B cell (primary cell): ENCODE measurements around the gene VWA5A. TPM values are rescaled to one million over a fixed set of nuclear protein-coding genes. Genes with fewer than 3 reads are reported as not detected.

ENCODE experiments used
- ATAC-seq: fragments of 200-7000 bp; cut with Tn5 transposase; one replicate; pipeline ENCODE4 v1.10.0; 2021; ENCODE audit warnings: low read depth, mild to moderate bottlenecking, moderate number of reproducible peaks, moderate library complexity
- CTCF ChIA-PET: fragments of 350-600 bp; sonication (Branson Sonifier 250); formaldehyde crosslinking; loops from one replicate; lab custom pipeline; 2021; ENCODE audit warnings: antibody characterized with exemption, inconsistent platforms; lab: Charles Lee
- POLR2A ChIA-PET: fragments of 350-600 bp; sonication (Branson Sonifier 250); formaldehyde crosslinking; loops from one replicate; lab custom pipeline; 2021; ENCODE audit warnings: antibody characterized with exemption; lab: Charles Lee
- DNase-seq: peaks from one replicate; pipeline ENCODE4 v3.0.0; 2013
- H2AFZ ChIP-seq: 2 replicates; pipeline ENCODE4 v1.6.1; 2012; ENCODE audit warnings: mild to moderate bottlenecking, low read depth, low read length; ENCODE audit not compliant: insufficient read depth, poor library complexity, severe bottlenecking
- H3K27ac ChIP-seq, 2 donors: 1 replicate in 1 of 2; 2 replicates in 1 of 2; pipeline ENCODE4 v1.5.1; 2012 to 2013; ENCODE audit warnings: low read length in 2 of 2, mild to moderate bottlenecking in 2 of 2, moderate library complexity in 1 of 2
- H3K27me3 ChIP-seq, 4 experiments: fragments of 200-600 bp in 1 of 4; sonication (generic) in 1 of 4; replicated peaks in 1 of 4; 1 replicate in 2 of 4; 2 replicates in 2 of 4; pipeline versions ENCODE4 v1.6.1 to v1.7.0; 2013 to 2016; ENCODE audit warnings: low read length in 3 of 4, mild to moderate bottlenecking in 2 of 4, mixed read lengths in 1 of 4, moderate library complexity in 1 of 4; ENCODE audit not compliant: insufficient read depth in 4 of 4, control insufficient read depth in 3 of 4; ENCODE audit errors: control extremely low read depth in 1 of 4
- H3K36me3 ChIP-seq, 2 experiments: replicated peaks in 1 of 2; 1 replicate in 1 of 2; 2 replicates in 1 of 2; pipeline versions ENCODE4 v1.6.1 to v1.7.1; 2013; ENCODE audit warnings: low read length in 1 of 2; ENCODE audit not compliant: insufficient read depth in 2 of 2, control insufficient read depth in 1 of 2; ENCODE audit errors: control extremely low read depth in 1 of 2, extremely low read depth in 1 of 2
- H3K4me1 ChIP-seq, 2 donors: fragments of 200-600 bp in 1 of 2; sonication (generic) in 1 of 2; 1 replicate in 1 of 2; 2 replicates in 1 of 2; pipeline versions ENCODE4 v1.5.1 to v1.6.1; 2013 to 2017; ENCODE audit warnings: low read length in 2 of 2; ENCODE audit not compliant: control insufficient read depth in 2 of 2, insufficient read depth in 2 of 2
- H3K4me2 ChIP-seq: replicated peaks from 2 replicates; pipeline ENCODE3; 2012; ENCODE audit warnings: mild to moderate bottlenecking, low read depth, low read length; ENCODE audit not compliant: poor library complexity, severe bottlenecking
- H3K4me3 ChIP-seq, 5 experiments: fragments of 200-600 bp in 1 of 5; sonication (generic) in 1 of 5; 1 replicate in 3 of 5; 2 replicates in 2 of 5; pipeline versions ENCODE4 v1.5.1 to v1.7.0; 2011 to 2016; ENCODE audit warnings: low read length in 4 of 5, mild to moderate bottlenecking in 4 of 5, low read depth in 2 of 5, control low read depth in 1 of 5, moderate library complexity in 1 of 5; ENCODE audit not compliant: insufficient read depth in 1 of 5; ENCODE audit errors: control extremely low read depth in 1 of 5, extremely low read depth in 1 of 5
- H3K79me2 ChIP-seq: fragments of 200-600 bp; sonication (generic); one replicate; pipeline ENCODE4 v1.6.0; 2016; ENCODE audit warnings: low read length; ENCODE audit not compliant: control insufficient read depth, insufficient read depth
- H3K9ac ChIP-seq: fragments of 200-600 bp; sonication (generic); 2 replicates; pipeline ENCODE4 v1.6.1; 2017; ENCODE audit warnings: mild to moderate bottlenecking, low read length, moderate library complexity
- H3K9me3 ChIP-seq, 3 donors: one replicate each; pipeline versions ENCODE4 v1.6.1 to v1.7.1; 2013; ENCODE audit warnings: low read length in 2 of 3; ENCODE audit not compliant: control insufficient read depth in 2 of 3, insufficient read depth in 1 of 3; ENCODE audit errors: control extremely low read depth in 1 of 3
- H4K20me1 ChIP-seq: 2 replicates; pipeline ENCODE4 v1.6.0; 2012; ENCODE audit warnings: mild to moderate bottlenecking, low read length; ENCODE audit not compliant: insufficient read depth, control insufficient read depth, poor library complexity, severe bottlenecking
- H3K27ac Mint-ChIP-seq: one replicate; pipeline ENCODE4 v1.8.0; 2021; ENCODE audit warnings: mixed read lengths
- H3K27me3 Mint-ChIP-seq: one replicate; pipeline ENCODE4 v1.8.0; 2021; ENCODE audit warnings: mixed read lengths
- H3K4me1 Mint-ChIP-seq: one replicate; pipeline ENCODE4 v1.8.0; 2021; ENCODE audit warnings: mixed read lengths
- H3K4me3 Mint-ChIP-seq: one replicate; pipeline ENCODE4 v1.8.0; 2021; ENCODE audit warnings: mixed read lengths
- H3K9me3 Mint-ChIP-seq: one replicate; pipeline ENCODE4 v1.8.0; 2022; ENCODE audit warnings: mixed read lengths; ENCODE audit not compliant: insufficient read depth
- EZH2 ChIP-seq: IDR thresholded peaks from 2 replicates; pipeline ENCODE4 v1.6.1; 2012; ENCODE audit warnings: borderline replicate concordance, low read depth, mild to moderate bottlenecking, moderate library complexity, low read length; ENCODE audit not compliant: insufficient read depth, poor library complexity, severe bottlenecking
- WGBS: methylation state at CpG from one replicate; pipeline ENCODE4 v1.1.5; 2013; ENCODE audit warnings: missing lambda C conversion rate; ENCODE audit not compliant: insufficient coverage; 5-methylcytosine and 5-hydroxymethylcytosine counted together
- intact Hi-C: fragments of 100-400 bp; cut with micrococcal nuclease; formaldehyde crosslinking; loops from one replicate; pipeline ENCODE4 v1.10.0; 2022
- polyA plus RNA-seq: library from polyadenylated mRNA; depleted of rRNA; stranded (reverse); fragments of >200 nt; gene quantifications from 2 replicates; pipeline ENCODE4 v1.2.3, GENCODE V29; 2012
- total RNA-seq, 2 donors: library from RNA; stranded (reverse); fragments of 120-200 nt in 1 of 2; gene quantifications; 1 replicate in 1 of 2; 2 replicates in 1 of 2; pipeline versions ENCODE4 v1.2.3 to v1.2.4, GENCODE V29; 2013 to 2022
- TF ChIP-seq, protein P1 (sequence below): fragments of 200-600 bp; IDR thresholded peaks from one replicate; pipeline ENCODE4 v1.8.0; 2022; ENCODE audit warnings: antibody characterized with exemption, mild to moderate bottlenecking

Gene VWA5A
- total and polyA plus RNA-seq, 2 donors (not counting 1 experiment from before 2014, with no cell fraction given) = 4.9 to 6.3 TPM

DNA sequence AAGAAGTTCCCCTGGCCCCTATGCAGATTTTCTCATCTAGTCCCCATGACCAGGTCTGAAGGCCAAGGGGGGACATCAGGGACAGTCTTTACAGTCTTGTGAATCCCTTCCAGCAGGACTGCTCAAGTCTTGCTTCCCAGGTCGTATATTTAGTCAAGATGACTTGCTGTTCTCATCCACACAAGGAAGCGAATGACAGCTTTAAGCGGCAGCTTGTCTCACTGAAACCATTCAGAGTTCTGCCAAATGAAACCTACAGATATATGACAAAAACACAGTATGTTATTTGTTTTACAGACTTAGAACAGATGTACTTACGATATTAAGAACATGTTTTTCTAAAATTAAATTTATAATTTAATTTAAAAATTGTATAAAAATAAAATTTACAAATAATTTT, 5.6 kb downstream of the VWA5A start:
- no peak overlapping the region for H3K27ac Mint-ChIP-seq

DNA sequence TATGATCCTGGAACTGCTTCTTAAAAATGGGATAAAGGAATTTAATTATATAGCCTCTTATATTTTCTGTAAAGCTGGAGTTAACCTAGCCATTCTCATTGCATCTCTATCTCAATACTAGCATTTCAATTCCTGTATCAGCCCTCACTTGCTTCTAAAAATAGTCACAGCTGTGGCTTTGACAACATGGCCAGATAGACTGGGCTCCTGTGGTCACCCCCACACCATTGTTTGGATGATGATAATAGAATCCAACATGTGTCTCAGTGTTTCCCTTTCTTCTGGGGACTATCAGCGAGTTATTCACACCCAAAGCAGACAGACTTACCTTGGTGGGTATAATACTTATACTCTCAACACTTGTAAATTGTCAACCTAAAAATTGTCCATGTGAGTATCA, 6.9 kb downstream of the VWA5A start:
- no peak for ATAC-seq
- Mint-ChIP-seq H3K4me1 (no peaks in the 10 kb centered on the region), H3K27ac (no peak overlapping the region), H3K27me3 (no peaks in the 10 kb centered on the region), H3K9me3 (no peaks in the 10 kb centered on the region), H3K4me3 (no peak overlapping the region)
- H3K27ac ChIP-seq = no peak overlapping the region
- ChIA-PET POLR2A (no interaction called here), CTCF (no interaction called here)
- H3K9ac ChIP-seq = no peak overlapping the region
- H3K4me2 ChIP-seq = no peak overlapping the region
- TF ChIP-seq EZH2 = no peak
- TF ChIP-seq, protein P1, sequence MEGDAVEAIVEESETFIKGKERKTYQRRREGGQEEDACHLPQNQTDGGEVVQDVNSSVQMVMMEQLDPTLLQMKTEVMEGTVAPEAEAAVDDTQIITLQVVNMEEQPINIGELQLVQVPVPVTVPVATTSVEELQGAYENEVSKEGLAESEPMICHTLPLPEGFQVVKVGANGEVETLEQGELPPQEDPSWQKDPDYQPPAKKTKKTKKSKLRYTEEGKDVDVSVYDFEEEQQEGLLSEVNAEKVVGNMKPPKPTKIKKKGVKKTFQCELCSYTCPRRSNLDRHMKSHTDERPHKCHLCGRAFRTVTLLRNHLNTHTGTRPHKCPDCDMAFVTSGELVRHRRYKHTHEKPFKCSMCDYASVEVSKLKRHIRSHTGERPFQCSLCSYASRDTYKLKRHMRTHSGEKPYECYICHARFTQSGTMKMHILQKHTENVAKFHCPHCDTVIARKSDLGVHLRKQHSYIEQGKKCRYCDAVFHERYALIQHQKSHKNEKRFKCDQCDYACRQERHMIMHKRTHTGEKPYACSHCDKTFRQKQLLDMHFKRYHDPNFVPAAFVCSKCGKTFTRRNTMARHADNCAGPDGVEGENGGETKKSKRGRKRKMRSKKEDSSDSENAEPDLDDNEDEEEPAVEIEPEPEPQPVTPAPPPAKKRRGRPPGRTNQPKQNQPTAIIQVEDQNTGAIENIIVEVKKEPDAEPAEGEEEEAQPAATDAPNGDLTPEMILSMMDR = no peak
- WGBS = no CpG with 5 or more reads among the region's 1 CpG
- no peaks in the 10 kb centered on the region for H3K4me1 ChIP-seq
- DNase-seq = no peak
- no peaks in the 10 kb centered on the region for H3K9me3 ChIP-seq
- H2AFZ ChIP-seq = no peak overlapping the region
- H4K20me1 ChIP-seq = no peaks in the 10 kb centered on the region
- H3K4me3 ChIP-seq = no peak overlapping the region
- intact Hi-C loops = no loop called here
- H3K27me3 ChIP-seq = no peaks in the 10 kb centered on the region
- peaks cover 0 to 35% of the 10 kb centered on the region in 2 experiments for H3K36me3 ChIP-seq
- H3K79me2 ChIP-seq = no peaks in the 10 kb centered on the region

More for the DNA sequence above, 5.6 kb downstream of the VWA5A start:
- no peak for ATAC-seq
- Histone ChIP-seq H4K20me1 (no peaks in the 10 kb centered on the region), H3K79me2 (no peaks in the 10 kb centered on the region), H3K27ac (no peak overlapping the region), H3K36me3 (peaks cover 0 to 35% of the 10 kb centered on the region in 2 experiments), H3K27me3 (no peaks in the 10 kb centered on the region), H3K9ac (no peak overlapping the region), H3K9me3 (no peaks in the 10 kb centered on the region), H3K4me1 (peaks cover 6 to 7% of the 10 kb centered on the region in 2 donors), H3K4me3 (no peak overlapping the region), H3K4me2 (no peak overlapping the region), H2AFZ (no peak overlapping the region)
- CTCF ChIA-PET = interaction anchor here (1.2 kb wide), 1 partner anchor 281 kb away, joined by 3 read pairs; no protein-coding TSS in a partner anchor
- no peak for TF ChIP-seq EZH2
- TF ChIP-seq, protein P1 = no peak
- POLR2A ChIA-PET = no interaction called here
- WGBS = 96% methylated on average over 3 of the region's 4 CpGs
- Mint-ChIP-seq H3K9me3 (no peaks in the 10 kb centered on the region), H3K4me1 (peaks cover 4% of the 10 kb centered on the region), H3K4me3 (no peak overlapping the region), H3K27me3 (no peaks in the 10 kb centered on the region)
- no peak for DNase-seq
- intact Hi-C loops = no loop called here
